KMS-11 (cell line): Measurements from ENCODE around the gene KRT9.

Source experiments
- H2AFZ ChIP-seq: fragments of 200-600 bp; sonication (generic); 2 replicates; pipeline ENCODE4 v1.6.1; 2016; ENCODE audit warnings: antibody characterized with exemption, mixed run types, low read depth
- H3K27ac ChIP-seq: fragments of 200-600 bp; sonication (generic); 2 replicates; pipeline ENCODE4 v1.6.1; 2016; ENCODE audit warnings: mild to moderate bottlenecking, mixed run types
- H3K27me3 ChIP-seq: fragments of 200-600 bp; sonication (generic); 2 replicates; pipeline ENCODE4 v1.6.1; 2017; ENCODE audit warnings: mild to moderate bottlenecking, low read depth, mixed run types, moderate library complexity; ENCODE audit not compliant: insufficient read depth
- H3K36me3 ChIP-seq: fragments of 200-600 bp; sonication (generic); 2 replicates; pipeline ENCODE4 v1.6.1; 2017; ENCODE audit warnings: mild to moderate bottlenecking, mixed run types; ENCODE audit not compliant: insufficient read depth
- H3K4me1 ChIP-seq: fragments of 200-600 bp; sonication (generic); 2 replicates; pipeline ENCODE4 v1.6.1; 2016; ENCODE audit warnings: mild to moderate bottlenecking, low read depth, mixed run types; ENCODE audit not compliant: poor library complexity, severe bottlenecking
- H3K4me2 ChIP-seq: fragments of 200-600 bp; sonication (generic); 2 replicates; pipeline ENCODE4 v1.7.0; 2016; ENCODE audit warnings: mild to moderate bottlenecking, mixed run types
- H3K4me3 ChIP-seq: fragments of 200-600 bp; sonication (generic); IDR thresholded peaks from 2 replicates; pipeline ENCODE4 v1.6.1; 2017; ENCODE audit warnings: low read depth, low read length, mixed read lengths; ENCODE audit not compliant: insufficient read depth
- H3K79me2 ChIP-seq: fragments of 200-600 bp; sonication (generic); 2 replicates; pipeline ENCODE4 v1.6.1; 2016; ENCODE audit warnings: low read depth, mixed run types; ENCODE audit not compliant: insufficient read depth
- H3K9ac ChIP-seq: fragments of 200-600 bp; sonication (generic); 2 replicates; pipeline ENCODE4 v1.6.1; 2016; ENCODE audit warnings: mild to moderate bottlenecking, mixed run types
- H4K20me1 ChIP-seq: fragments of 200-600 bp; sonication (generic); 2 replicates; pipeline ENCODE4 v1.6.1; 2016; ENCODE audit warnings: mild to moderate bottlenecking, mixed run types; ENCODE audit not compliant: insufficient read depth
- TF ChIP-seq, protein P1 (sequence below): fragments of 200-600 bp; sonication (generic); conservative IDR thresholded peaks from 2 replicates; pipeline ENCODE4 v1.6.1; 2017; ENCODE audit warnings: low read depth, mild to moderate bottlenecking, antibody characterized with exemption, low read length, moderate library complexity, mixed read lengths

The KRT9 gene

DNA sequence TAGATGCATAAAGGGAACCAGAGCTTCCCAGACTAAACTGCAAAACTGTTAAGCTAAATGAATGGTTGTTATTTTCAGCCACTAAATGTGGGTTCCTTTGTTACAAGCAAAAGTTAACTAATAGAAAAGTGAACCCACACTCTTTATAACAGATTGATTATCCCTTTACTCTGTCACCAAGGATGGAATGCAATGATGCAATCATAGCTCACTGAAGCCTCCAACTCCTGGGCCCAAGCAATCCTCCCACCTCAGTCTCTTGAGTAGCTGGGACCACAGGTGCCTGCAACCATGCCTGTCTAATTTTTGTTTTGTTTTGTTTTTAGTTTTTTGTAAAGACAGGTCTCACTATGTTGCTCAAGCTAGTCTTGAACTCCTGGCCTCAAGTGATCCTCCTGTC lies 6.5 kb downstream of the KRT9 start:
- Histone ChIP-seq H3K36me3 (no peaks in the 10 kb centered on the region), H3K4me1 (no peaks in the 10 kb centered on the region), H3K4me2 (no peak overlapping the region), H3K9ac (no peak overlapping the region), H3K27ac (no peak overlapping the region), H3K79me2 (no peaks in the 10 kb centered on the region), H4K20me1 (no peaks in the 10 kb centered on the region), H2AFZ (no peak overlapping the region), H3K27me3 (peaks cover 11% of the 10 kb centered on the region; the same call in 1 of the 2 replicates), H3K4me3 (no peak overlapping the region)
- TF ChIP-seq, protein P1, sequence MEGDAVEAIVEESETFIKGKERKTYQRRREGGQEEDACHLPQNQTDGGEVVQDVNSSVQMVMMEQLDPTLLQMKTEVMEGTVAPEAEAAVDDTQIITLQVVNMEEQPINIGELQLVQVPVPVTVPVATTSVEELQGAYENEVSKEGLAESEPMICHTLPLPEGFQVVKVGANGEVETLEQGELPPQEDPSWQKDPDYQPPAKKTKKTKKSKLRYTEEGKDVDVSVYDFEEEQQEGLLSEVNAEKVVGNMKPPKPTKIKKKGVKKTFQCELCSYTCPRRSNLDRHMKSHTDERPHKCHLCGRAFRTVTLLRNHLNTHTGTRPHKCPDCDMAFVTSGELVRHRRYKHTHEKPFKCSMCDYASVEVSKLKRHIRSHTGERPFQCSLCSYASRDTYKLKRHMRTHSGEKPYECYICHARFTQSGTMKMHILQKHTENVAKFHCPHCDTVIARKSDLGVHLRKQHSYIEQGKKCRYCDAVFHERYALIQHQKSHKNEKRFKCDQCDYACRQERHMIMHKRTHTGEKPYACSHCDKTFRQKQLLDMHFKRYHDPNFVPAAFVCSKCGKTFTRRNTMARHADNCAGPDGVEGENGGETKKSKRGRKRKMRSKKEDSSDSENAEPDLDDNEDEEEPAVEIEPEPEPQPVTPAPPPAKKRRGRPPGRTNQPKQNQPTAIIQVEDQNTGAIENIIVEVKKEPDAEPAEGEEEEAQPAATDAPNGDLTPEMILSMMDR = no peak

DNA sequence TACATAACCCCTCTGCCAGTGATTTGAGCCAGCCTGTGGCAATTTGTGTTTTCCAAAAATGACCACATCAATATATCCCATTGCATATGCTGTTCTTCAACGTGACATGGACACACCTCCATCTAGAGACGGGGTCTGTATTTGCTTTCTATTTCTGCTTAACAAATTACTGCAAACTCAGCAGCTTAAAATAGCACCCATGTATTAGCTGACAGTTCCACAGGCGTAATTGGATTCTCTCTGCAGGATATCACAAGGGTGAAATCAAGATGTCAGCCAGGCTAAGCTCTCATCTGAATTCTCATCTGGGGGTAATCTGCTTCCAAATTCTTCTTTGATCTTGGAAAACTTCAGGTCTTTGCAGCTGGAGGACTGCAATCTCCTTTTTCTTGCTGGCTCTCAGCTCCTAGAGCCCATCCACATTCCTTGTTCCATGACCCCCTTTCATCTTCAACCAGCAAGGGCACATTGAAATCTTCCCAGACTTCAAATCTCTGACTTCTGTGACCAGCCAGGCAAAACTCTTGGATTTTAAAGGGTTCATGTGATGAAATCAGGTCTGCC lies 8.2 kb downstream of the KRT9 start:
- Histone ChIP-seq H3K36me3 (no peaks in the 10 kb centered on the region), H3K4me3 (no peak overlapping the region), H3K4me2 (no peak overlapping the region), H2AFZ (no peak overlapping the region), H4K20me1 (no peaks in the 10 kb centered on the region), H3K27ac (no peak overlapping the region), H3K4me1 (no peaks in the 10 kb centered on the region), H3K27me3 (no peaks in the 10 kb centered on the region; the same call in 1 of the 2 replicates), H3K9ac (no peak overlapping the region), H3K79me2 (no peaks in the 10 kb centered on the region)
- TF ChIP-seq, protein P1 = no peak

DNA sequence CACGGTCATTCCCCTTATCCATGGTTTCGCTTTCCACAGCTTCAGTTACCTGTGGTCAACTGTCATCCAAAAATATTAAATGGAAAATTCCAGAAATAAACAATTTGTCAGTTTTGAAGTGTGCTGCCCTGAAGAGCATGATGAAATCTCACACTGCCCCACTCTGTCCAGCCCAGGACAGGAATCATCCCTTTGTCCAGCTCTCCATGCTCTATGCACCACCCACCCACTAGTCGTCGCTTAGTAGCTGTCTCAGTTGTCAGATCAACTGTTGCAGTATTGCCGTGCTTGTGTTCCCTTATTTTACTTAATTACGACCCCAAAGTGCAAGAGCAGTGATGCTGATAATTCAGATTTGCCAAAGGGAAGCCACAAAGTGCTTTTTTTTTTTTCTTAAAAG lies 10.3 kb downstream of the KRT9 start:
- peaks cover 5% of the 10 kb centered on the region; the same call in 1 of the 2 replicates for H3K27me3 ChIP-seq
- H4K20me1 ChIP-seq = no peaks in the 10 kb centered on the region
- no peak overlapping the region for H3K4me3 ChIP-seq
- no peak overlapping the region for H3K4me2 ChIP-seq
- TF ChIP-seq, protein P1 = no peak
- H3K36me3 ChIP-seq = no peaks in the 10 kb centered on the region
- H3K27ac ChIP-seq = no peak overlapping the region
- no peaks in the 10 kb centered on the region for H3K4me1 ChIP-seq
- no peak overlapping the region for H3K9ac ChIP-seq
- H2AFZ ChIP-seq = no peak overlapping the region
- H3K79me2 ChIP-seq = no peaks in the 10 kb centered on the region

DNA sequence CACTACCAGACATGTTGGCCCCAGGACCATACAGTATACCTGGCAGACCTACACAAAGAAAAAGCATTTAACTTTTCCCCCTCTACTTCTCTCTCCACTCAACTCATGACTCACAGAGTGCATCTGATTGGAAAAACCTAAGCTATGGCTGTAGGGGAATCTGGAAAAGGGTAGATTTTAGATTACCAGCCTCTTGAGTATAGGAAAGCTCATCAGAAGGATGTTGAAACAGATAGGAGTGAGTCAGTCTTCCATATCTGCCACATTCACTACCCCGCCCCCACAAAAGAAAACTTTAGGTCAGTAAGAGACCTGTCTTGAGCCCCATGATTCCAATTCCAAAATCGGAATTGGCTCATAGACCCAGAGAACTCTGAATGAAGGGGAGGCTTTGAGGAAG lies 12.3 kb downstream of the KRT9 start:
- Histone ChIP-seq H3K4me2 (no peak overlapping the region), H3K4me1 (no peaks in the 10 kb centered on the region), H3K36me3 (no peaks in the 10 kb centered on the region), H3K9ac (no peak overlapping the region), H4K20me1 (no peaks in the 10 kb centered on the region), H3K4me3 (no peak overlapping the region), H3K27me3 (peaks cover 13% of the 10 kb centered on the region; the same call in 1 of the 2 replicates), H2AFZ (no peak overlapping the region), H3K27ac (no peak overlapping the region), H3K79me2 (no peaks in the 10 kb centered on the region)
- TF ChIP-seq, protein P1 = no peak
